ENCODE measurements around the gene CSF1R.
A peak's percentile ranks its signal among the peaks of the same experiment; 100 is the strongest.

CSF1R gene

GRCh38 chr5:150120617-150121447 lies 34.5 kb upstream of the CSF1R start:
- no peak for DNase-seq

DNA sequence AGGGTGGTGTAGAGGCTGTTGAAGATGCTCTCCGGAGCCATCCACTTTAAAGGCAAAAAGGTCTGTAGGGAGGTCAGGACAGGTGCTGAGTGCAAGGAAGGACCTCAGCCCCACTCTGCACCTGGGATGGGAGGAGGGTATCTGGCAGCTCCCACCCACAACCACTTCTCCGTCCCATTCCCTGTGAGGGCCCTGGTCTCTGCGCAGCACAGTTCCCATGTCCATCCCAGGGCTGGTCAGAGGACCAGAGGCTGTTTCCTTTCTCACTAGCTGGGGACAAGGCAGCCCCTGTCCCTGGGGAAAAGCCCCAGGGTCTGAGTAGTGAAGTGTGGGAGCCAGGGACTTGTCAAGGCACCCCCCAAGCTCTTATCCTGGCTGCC lies 33.7 kb upstream of the CSF1R start:
- no peak for DNase-seq

- no peak for DNase-seq
Observed at GRCh38 chr5:150119421-150120061, 33.2 kb upstream of the CSF1R start.

- no peak for DNase-seq
Observed at GRCh38 chr5:150118561-150119229, 32.3 kb upstream of the CSF1R start.

DNA sequence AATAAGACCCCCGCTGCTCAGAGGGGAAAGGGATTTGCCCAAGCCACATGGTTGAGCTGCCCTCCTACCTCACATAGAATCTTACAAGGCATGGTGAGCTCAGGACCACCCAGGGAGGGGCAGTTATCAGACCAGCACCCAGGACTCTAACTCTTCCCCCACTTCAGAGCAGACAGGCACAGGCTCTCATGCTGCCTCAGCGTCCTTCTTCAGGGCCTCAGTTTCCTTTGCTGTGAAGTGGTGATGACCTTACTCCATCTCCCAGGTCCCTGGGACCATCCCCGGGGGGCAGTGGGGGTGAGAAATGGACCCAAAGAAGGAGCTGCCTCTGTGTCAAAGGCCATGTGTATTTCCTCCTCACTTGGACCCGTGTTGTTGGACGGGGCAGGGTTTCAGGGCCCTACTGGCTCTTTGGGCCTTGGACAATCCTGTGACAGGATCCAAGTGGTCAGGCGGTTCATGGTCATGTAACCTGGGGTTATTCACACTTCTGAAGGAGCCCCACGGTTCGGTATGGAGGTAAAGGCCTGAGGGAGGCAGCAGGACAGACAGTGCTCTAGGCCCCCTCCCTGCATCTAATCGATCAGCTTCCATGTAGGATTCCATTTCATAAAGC lies 31.7 kb upstream of the CSF1R start:
- DNase-seq: no peak

GRCh38 chr5:150116667-150117400 lies 30.5 kb upstream of the CSF1R start:
- no peak for DNase-seq

- no peak for DNase-seq
Observed at GRCh38 chr5:150114773-150115408, 28.5 kb upstream of the CSF1R start.

DNA sequence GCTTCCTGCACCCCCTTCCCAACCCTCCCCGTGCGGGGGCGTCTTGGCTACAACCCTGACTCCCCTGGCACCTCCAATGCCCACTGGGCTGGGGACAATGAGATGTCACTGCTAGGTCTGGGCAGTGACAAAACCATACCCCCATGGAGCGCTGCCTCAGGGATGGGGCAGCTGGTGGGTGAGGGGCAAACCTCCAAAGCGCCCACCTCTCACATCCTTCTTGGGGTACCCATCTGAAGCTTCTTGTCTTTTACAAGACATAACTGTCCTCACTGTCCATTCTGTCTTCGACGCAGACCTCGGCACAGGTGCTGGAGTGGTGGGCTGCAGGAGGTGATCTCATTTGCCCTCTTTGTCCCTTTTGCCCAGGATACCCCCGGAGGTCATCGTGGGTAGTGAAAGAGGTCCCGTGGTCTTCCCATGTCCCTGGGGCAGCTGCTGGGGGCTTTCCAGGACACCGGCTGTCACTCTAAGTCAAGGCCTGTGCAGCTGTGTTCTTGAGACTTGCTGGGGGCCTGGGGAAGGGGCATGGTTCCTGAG lies 27.8 kb upstream of the CSF1R start:
- no peak for DNase-seq

DNA sequence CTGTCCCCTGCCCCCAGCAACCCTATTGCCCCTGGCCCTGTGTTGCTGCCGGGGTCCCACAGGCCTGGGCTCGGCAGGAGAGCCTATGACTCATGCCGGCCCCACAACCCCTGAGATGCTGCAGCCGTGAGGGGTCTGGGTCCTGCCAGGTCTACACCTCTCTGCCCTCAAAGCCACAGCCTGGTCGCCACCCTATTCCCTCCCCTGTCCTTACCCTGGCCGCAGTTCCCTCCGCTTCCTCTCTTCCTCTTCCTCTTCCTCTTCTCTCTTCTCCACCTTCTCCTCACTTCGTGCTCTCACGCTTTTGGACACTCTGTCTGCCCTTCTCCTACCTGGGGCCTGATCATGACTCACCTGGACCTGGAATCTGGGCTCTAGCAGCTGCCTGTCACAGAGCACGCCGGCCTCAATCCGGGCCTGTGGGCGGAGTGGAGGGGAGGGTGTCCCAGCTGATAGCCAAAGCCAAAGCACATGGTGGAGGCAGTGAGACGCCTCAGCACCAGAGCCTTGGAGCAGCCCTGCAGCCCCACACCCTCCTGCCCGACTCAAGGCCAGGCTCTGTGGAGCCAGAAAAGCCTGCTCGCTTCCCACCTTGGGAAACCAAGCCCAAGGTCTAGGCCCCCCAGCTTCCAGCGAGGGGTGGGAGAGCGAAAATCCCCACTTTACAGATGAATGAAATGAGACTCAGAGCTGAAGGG lies 26.8 kb upstream of the CSF1R start:
- DNase-seq: no peak

DNA sequence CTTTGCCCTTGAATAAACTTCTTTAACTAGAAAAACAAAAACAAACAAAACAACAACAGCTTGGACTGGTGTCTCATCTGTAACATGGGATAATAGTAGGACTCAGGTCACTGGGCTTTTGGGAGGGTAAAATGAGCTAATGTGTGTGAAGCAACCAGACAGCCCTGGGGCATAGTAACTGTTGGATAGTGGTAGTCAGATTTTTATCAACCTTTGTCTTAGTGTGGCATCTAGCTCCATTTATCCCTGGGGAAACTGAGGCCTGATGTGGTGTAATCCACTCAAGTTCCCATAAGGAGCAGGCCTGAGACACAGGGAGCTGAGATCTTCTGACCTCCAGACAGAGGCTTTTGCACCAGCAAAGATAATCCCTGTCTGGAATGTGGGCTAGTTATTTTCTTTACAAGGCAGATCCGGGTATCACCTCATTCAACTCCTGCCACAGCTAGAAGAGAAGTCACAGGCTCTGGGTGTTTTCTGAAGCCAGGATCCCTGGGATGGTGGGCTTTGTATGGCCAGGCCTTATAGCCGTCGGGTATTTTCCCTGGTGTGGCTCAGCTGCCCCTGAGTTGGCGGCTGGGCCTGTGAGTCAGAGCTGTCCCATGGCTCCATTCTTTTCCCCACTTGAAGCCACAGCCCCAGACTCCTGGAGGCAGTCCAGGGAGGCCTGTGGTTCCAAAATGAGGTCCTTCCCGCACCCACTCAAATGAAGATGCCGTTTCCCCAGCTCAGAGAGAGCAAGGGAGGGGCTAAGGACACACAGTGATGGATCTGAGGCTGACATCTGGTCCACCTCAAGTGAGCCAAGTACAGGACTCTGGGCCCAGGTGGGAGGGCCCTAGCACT lies 26.1 kb upstream of the CSF1R start:
- peak; percentile 3 for DNase-seq

- DNase-seq: no peak
Observed at GRCh38 chr5:150111122-150111521, 24.8 kb upstream of the CSF1R start.

DNA sequence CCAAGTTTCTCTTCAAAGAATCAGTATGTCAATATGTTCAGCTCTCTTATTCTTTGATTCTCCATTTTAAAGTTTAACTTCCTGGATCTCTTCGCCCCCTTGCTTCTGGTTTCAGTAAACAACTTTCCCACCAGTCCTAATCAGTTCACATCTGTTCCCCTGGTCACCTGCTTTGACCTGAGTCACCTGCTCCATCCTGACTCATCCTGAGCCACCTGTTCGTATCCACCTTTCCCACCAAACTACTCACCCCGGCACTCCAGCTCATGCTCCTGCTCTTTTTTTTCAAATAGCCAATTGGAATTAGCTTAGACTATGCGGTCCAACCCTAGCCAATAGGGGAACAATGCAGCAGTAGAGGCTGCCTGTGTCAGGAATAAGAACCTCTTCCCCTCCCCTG lies 23.6 kb upstream of the CSF1R start:
- DNase-seq: no peak

- no peak for DNase-seq
Observed at GRCh38 chr5:150108711-150109514, 22.6 kb upstream of the CSF1R start.

DNA sequence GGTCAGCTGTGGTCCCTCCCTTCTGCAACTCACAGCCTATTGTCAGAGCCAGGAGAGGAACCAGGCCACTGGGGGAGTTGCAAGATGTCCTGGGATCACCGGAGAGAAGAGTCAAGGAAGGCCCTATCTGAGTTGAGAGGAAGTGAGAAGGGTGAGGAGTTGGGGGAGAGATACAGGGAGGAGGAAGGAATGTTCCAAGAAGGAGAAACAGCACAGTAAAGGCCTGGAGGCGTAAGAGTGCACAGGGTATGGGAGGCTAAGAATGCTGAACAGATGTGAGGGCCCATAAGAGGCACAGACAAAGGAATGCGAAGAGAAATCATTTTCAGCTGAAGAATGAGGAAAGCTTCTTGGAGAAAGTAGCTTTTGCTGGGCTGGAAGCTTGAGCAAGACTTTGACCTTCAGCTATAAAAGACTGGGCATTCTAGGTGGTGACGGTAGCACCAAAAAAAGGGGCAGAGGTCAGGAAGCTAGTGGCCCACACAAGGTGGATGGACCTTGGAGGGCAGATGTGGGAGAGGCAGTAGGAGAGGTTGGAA lies 21.6 kb upstream of the CSF1R start:
- DNase-seq: no peak

GRCh38 chr5:150106674-150107426 lies 20.5 kb upstream of the CSF1R start:
- DNase-seq: no peak

DNA sequence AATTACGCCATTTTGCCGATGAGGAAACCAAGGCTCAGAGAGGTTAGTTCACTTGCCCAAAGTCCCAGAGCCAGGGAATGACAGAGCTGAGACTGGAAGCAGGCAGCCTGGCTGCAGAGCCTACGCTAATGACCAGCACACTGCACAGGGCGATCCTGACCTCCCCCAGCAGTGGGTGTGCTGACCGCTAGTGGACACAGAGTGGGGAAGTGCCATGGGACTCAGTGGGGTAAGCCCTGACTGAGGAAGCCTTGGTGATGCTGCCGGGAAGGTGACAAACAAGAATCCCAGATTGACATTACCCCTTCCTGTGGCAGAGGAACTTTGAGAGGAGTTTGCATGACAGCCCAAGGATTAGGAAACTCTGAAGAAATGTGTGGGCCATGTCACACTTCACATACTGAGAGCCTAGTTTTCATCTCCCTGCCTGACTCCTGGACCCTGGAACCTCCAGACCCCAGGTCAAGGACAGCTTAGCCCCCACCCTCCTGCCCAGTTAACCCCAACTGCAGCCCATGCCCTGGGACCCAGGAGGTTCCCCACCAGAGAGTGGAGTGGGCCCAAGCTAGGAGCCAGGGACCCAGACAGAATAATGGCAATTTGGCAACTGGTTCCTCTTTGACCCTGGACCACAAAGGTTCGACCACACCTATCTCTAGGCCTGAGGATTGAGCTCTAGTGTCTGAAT lies 19.7 kb upstream of the CSF1R start:
- no peak for DNase-seq

DNA sequence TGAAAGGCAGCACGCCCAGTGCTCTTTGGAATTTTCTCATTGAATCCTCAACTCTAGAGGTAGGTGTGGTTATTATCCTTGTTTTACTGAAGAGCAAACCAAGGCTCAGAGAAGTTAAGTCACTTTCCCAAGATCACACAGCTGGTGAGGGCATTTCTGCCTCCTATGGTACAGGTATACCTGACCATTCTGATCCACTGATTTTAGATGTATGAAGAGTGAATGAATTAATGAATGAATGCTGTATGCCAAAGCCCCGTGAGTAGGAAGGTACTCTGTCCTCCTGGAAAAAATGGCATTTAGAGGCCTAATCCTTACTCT lies 18.2 kb upstream of the CSF1R start:
- no peak for DNase-seq
